Motor neuron (in vitro differentiated cells): Measurements from ENCODE around the gene ISOC2. TPM values are rescaled to one million over a fixed set of nuclear protein-coding genes. Genes with fewer than 3 reads are reported as not detected.

ENCODE experiments used
- ATAC-seq, 8 experiments: fragments of 200-7000 bp; cut with Tn5 transposase; replicated peaks in 6 of 8; 2 replicates each; pipeline ENCODE4 v1.8.0; 2021; ENCODE audit warnings: mild to moderate bottlenecking in 8 of 8, moderate library complexity in 8 of 8
- H3K27ac ChIP-seq, 2 donors: fragments of 250-450 bp; sonication (Bioruptor Pico); 2 replicates each; pipeline ENCODE4 v1.9.0; 2021; ENCODE audit warnings: antibody characterized with exemption in 2 of 2, mild to moderate bottlenecking in 2 of 2, moderate library complexity in 1 of 2
- H3K4me1 ChIP-seq, 2 donors: fragments of 250-450 bp; sonication (Bioruptor Pico); replicated peaks in 1 of 2; 2 replicates each; pipeline ENCODE4 v1.6.1; 2021; ENCODE audit warnings: antibody characterized with exemption in 2 of 2, mild to moderate bottlenecking in 2 of 2, moderate library complexity in 1 of 2
- H3K4me3 ChIP-seq, 5 donors: fragments of 250-450 bp; sonication (Bioruptor Pico); 2 replicates each; pipeline ENCODE4 v1.9.0; 2021; ENCODE audit warnings: antibody characterized with exemption in 5 of 5, mild to moderate bottlenecking in 5 of 5, moderate library complexity in 4 of 5
- WGBS, 10 experiments: fragments of 450-650 bp; shearing (Covaris generic); methylation state at CpG; one replicate each; pipeline ENCODE4 v1.0.0; 2022; 5-methylcytosine and 5-hydroxymethylcytosine counted together
- in situ Hi-C, 9 experiments: fragments of 400-800 bp; cut with MboI; loops; one replicate each; pipeline ENCODE4 v1.15.0; 2021; ENCODE audit warnings: low sequenced_read_pairs in 9 of 9, low pct_unique_long_range_greater_than_20kb in 2 of 9; ENCODE audit not compliant: unreplicated experiment in 9 of 9
- total RNA-seq, 8 experiments: library from RNA; unstranded; fragments of 300-600 nt; gene quantifications; 2 replicates each; pipeline versions ENCODE4 v1.2.3 to v1.2.4, GENCODE V29; 2022

Gene ISOC2
- total RNA-seq, 8 experiments from 2014 or later: 35.4 to 82.0 (median 59.1) TPM

- 0 to 8% (median 0%) methylated on average over 1 to 4 of the region's 4 CpGs; no CpG with 5 or more reads in 5 of the 10 experiments for WGBS, 10 experiments
- no peak overlapping the region for H3K4me3 ChIP-seq
- H3K4me1 ChIP-seq: peaks cover 0 to 5% of the 10 kb centered on the region in 2 donors
- peak in 1 of 8 experiments; percentile 9 for ATAC-seq
- in situ Hi-C loops: no loop called here
- no peak overlapping the region for H3K27ac ChIP-seq
Measured at GRCh38 chr19:55468054-55468393, 6.6 kb upstream of the ISOC2 start.

- H3K27ac ChIP-seq: no peak overlapping the region
- H3K4me3 ChIP-seq: no peak overlapping the region
- in situ Hi-C loops: no loop called here
Measured at GRCh38 chr19:55467236-55468053, 6.0 kb upstream of the ISOC2 start.

GRCh38 chr19:55466241-55466614 lies 4.8 kb upstream of the ISOC2 start:
- ATAC-seq: no peak
- Histone ChIP-seq H3K4me3 (no peak overlapping the region), H3K27ac (no peak overlapping the region), H3K4me1 (peaks cover 0 to 5% of the 10 kb centered on the region in 2 donors)
- in situ Hi-C loops: no loop called here
- WGBS, 10 experiments: 83 to 100% (median 91%) methylated on average over 1 to 4 of the region's 4 CpGs; no CpG with 5 or more reads in 4 of the 10 experiments

More at GRCh38 chr19:55467236-55468053, 6.0 kb upstream of the ISOC2 start:
- 18 to 85% (median 64%) methylated on average over 4 to 13 of the region's 29 CpGs; no CpG with 5 or more reads in 1 of the 10 experiments for WGBS, 10 experiments
- ATAC-seq: peak; percentile 79 to 98 (median 84)
- H3K4me1 ChIP-seq: peaks cover 0 to 5% of the 10 kb centered on the region in 2 donors

GRCh38 chr19:55465460-55466240 lies 4.2 kb upstream of the ISOC2 start:
- peaks cover 2 to 6% of the 10 kb centered on the region in 2 donors for H3K4me1 ChIP-seq
- in situ Hi-C loops: no loop called here
- no peak for ATAC-seq
- no peak overlapping the region for H3K27ac ChIP-seq
- 71 to 100% (median 100%) methylated on average over 1 to 5 of the region's 11 CpGs; no CpG with 5 or more reads in 7 of the 10 experiments for WGBS, 10 experiments
- H3K4me3 ChIP-seq: no peak overlapping the region

GRCh38 chr19:55464662-55465054 lies 3.2 kb upstream of the ISOC2 start, which contains the start of gene C19orf85:
Gene C19orf85 (minus strand): TSS chr19:55464751. CDS start chr19:55464554, 197 bp downstream.
- in situ Hi-C loops: no loop called here
- no peak within 1 kb of the TSS for H3K27ac ChIP-seq
- ATAC-seq: no peak
- no CpG with 5 or more reads among the region's 14 CpGs for WGBS, 10 experiments
- H3K4me1 ChIP-seq: peaks cover 12 to 16% of the 10 kb centered on the region in 2 donors
- no peak within 1 kb of the TSS for H3K4me3 ChIP-seq

- peaks cover 15 to 21% of the 10 kb centered on the region in 2 donors for H3K4me1 ChIP-seq
- ATAC-seq: no peak
Measured at GRCh38 chr19:55464039-55464661, 2.7 kb upstream of the ISOC2 start.

GRCh38 chr19:55463583-55464031 lies 2.2 kb upstream of the ISOC2 start:
- ATAC-seq: no peak
- Histone ChIP-seq H3K4me3 (no peak overlapping the region), H3K27ac (no peak overlapping the region), H3K4me1 (peaks cover 15 to 23% of the 10 kb centered on the region in 2 donors)
- 76 to 95% methylated on average over 3 of the region's 15 CpGs; no CpG with 5 or more reads in 8 of the 10 experiments for WGBS, 10 experiments
- in situ Hi-C loops: no loop called here

More at GRCh38 chr19:55464039-55464661, 2.7 kb upstream of the ISOC2 start:
- 40 to 100% (median 78%) methylated on average over 1 to 10 of the region's 23 CpGs; no CpG with 5 or more reads in 6 of the 10 experiments for WGBS, 10 experiments
- in situ Hi-C loops: no loop called here
- Histone ChIP-seq H3K4me3 (no peak overlapping the region), H3K27ac (no peak overlapping the region)

- H3K27ac ChIP-seq: no peak overlapping the region
- no peak overlapping the region for H3K4me3 ChIP-seq
- in situ Hi-C loops: no loop called here
- peaks cover 15 to 22% of the 10 kb centered on the region in 2 donors for H3K4me1 ChIP-seq
- 55 to 100% (median 85%) methylated on average over 1 to 7 of the region's 11 CpGs; no CpG with 5 or more reads in 2 of the 10 experiments for WGBS, 10 experiments
- no peak for ATAC-seq
Measured at GRCh38 chr19:55462722-55463121, 1.3 kb upstream of the ISOC2 start.

- H3K4me3 ChIP-seq: peak overlapping the region; percentile 26 to 42 (median 39)
- H3K27ac ChIP-seq: peak overlapping the region in 1 of 2 donors; percentile 34
- in situ Hi-C loops: no loop called here
- peak in 2 of 8 experiments; percentile 3 to 8 for ATAC-seq
- WGBS, 10 experiments: 0 to 51% (median 19%) methylated on average over 1 to 7 of the region's 27 CpGs; no CpG with 5 or more reads in 3 of the 10 experiments
- H3K4me1 ChIP-seq: peaks cover 15 to 22% of the 10 kb centered on the region in 2 donors
Measured at GRCh38 chr19:55461974-55462626, 658 bp upstream of the ISOC2 start.

- Histone ChIP-seq H3K4me3 (peak overlapping the region; percentile 58 to 88 (median 78)), H3K27ac (peak overlapping the region; percentile 86 to 96), H3K4me1 (peaks cover 15 to 22% of the 10 kb centered on the region in 2 donors)
- in situ Hi-C loops: no loop called here
- WGBS, 10 experiments: 0 to 20% (median 2%) methylated on average over 1 to 6 of the region's 24 CpGs; no CpG with 5 or more reads in 5 of the 10 experiments
- ATAC-seq: peak; percentile 32 to 57 (median 48)
Measured at GRCh38 chr19:55460670-55461258, 678 bp downstream of the ISOC2 start.

GRCh38 chr19:55459950-55460657 lies 1.3 kb downstream of the ISOC2 start:
- in situ Hi-C loops: no loop called here
- no peak for ATAC-seq
- peak overlapping the region; percentile 58 to 88 (median 78) for H3K4me3 ChIP-seq
- H3K4me1 ChIP-seq: peaks cover 15 to 22% of the 10 kb centered on the region in 2 donors
- peak overlapping the region in 1 of 2 donors; percentile 96 for H3K27ac ChIP-seq
- WGBS, 10 experiments: 0 to 39% (median 28%) methylated on average over 2 to 11 of the region's 16 CpGs
